GM19455 (cell line): ENCODE data around the gene KCNMB3.
"Not testable (repeated sequence)": the region's sequence is repeated elsewhere in the genome, so short reads cannot be mapped to it uniquely, and the experiment has no call there.

Source experiments
- ATAC-seq: cut with Tn5 transposase; IDR thresholded peaks from one replicate; pipeline ENCODE4 v1.9.1; 2021; ENCODE audit not compliant: unreplicated experiment

KCNMB3 gene, protein sequence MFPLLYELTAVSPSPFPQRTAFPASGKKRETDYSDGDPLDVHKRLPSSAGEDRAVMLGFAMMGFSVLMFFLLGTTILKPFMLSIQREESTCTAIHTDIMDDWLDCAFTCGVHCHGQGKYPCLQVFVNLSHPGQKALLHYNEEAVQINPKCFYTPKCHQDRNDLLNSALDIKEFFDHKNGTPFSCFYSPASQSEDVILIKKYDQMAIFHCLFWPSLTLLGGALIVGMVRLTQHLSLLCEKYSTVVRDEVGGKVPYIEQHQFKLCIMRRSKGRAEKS

DNA sequence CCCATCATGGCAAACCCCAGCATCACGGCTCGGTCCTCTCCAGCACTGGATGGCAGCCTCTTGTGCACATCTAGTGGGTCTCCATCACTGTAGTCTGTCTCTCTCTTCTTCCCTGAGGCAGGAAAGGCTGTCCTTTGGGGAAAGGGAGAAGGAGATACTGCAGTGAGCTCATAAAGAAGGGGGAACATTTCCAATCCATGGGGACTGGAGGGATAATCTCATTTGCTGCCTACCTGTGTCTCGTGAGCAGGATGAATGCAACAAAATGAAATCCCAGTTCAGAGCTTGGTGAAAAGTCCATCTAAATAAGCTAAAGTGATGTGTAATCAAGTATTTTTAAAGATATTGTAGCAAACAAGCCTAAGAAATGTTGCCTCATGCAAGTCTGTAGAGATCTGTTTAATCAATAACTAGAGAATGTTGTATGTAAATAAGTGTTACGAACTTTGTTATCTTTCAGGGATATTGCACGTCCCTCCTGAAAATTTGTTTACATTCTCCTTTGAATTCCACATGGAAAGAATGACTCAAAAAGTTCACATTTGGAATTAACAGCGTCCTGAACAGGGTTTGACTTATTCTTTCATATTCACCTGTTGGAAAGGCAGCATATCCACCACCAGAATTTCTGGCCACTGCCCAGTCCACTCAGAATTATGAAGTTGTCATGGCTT, at the start of gene KCNMB3:
Gene KCNMB3 (minus strand): TSS at position 312 of the 674 bp plus-strand sequence. CDS start 124 bp downstream, at position 188.
- no peak for ATAC-seq

DNA sequence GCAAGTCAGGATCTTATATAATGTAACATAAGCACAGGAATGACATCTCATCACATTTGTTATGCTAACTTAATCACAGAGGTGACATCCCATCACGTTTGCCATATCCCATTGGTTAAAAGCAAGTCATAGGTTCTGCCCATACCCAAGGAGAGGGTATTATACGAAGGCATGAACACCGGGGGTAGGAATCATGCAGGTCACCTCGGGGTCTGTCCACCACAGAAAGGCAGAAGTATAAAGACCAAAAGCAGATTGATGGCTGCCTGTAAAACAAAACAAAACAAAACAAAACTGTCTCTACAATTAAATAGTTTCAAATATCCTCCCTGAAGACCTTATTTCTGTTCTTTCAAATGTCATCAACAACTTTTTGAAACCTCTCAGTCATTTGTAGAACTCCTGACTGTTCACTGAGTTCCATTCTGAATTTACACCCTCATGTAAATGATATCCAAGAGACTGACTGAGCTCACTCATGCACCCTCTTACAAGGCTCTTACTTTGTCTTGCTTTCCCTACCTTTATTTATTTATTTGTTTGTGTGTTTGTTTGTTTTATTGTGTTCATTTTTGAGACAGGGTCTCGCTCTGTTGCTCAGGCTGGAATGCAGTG, 49.2 kb upstream of the KCNMB3 start:
- no peak for ATAC-seq

DNA sequence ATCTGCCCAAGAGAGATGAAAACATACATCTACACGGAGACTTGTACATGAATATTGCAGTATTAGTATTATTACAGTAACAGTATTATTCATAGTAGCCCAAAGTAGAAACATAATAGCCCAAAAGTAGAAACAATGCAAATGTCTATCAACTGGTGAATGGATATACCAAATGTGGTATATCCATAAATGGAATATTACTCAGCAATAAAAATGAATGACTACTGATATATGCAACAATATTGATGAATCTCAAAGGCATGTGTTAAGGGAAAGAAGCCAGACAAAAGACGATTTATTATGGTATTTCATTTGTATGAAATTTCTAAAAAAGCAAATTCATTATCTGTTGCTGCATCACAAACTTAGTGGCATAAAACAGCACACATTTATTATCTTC, 48.4 kb upstream of the KCNMB3 start:
- ATAC-seq: no peak

DNA sequence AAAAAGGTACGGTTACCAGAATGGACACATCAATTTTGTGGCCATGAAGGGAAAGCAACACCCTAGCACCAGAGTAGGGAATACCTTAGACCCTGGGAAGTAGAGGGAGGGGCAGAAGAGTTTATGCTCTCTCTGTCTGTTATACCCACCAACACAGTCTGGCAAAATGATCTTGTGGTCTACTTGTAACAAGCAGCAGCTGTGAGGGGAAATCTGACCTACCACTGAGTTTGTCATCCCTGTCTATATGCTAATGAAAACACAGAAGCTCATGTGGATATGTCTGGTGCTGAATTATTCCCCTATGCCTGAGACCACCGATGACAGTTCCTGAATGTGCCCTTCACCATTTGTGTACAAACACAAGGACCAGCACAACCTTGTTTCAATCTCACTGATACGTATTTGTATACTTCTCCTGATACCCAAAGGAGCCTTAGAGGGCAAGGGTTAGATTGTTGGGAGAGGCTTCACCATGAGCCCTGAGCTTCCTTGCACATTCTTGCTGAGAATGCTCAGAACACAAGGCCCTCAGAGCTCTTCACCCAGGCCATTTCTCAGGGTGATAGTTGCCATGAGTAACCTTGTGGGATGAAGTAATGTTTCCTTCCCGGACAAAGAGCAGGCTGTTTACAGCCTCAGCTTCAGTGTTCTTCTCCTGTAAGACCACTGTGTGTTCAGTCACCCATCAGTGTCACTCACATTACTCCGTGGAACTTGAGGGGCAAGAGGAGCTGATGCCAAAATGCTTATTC, 47.2 kb upstream of the KCNMB3 start:
- no peak for ATAC-seq

DNA sequence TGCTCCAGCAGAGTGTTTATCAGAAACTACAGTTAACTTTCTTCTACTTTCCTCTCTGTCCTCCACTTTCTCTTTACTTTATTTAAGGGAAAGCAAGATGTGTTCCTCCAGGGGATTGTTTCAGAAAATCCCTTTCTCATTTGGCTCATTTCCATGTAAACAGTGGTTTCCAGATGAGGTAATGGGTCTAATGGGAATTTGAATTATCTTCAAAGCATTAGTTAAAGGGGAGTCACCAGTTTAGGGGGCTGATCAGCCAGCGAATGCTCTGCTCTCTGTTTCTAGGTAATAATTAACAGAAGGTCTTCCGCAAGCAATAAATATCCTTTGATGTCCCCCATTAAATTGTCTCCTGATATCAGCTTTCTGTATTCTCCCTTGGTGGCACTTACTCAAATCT, 41.5 kb upstream of the KCNMB3 start:
- no peak for ATAC-seq

DNA sequence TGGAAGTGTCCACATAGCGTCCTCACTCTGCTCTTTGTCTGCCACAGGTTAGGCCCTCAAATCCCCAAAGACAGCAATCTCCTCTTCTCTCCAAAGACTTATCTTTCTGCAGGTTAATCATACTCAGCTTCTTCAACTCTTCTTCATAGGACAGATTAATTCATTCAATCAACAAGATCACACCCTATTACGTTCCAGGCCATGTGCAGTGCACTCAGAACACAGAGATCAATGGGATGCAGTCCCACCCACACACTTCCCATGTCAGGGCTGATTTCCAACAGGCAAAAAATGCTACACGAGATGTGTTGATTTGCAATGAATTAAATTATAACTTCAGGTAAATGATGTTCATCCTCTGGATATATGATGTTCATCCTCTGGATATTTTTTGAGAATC, 38.4 kb upstream of the KCNMB3 start:
- no peak for ATAC-seq

DNA sequence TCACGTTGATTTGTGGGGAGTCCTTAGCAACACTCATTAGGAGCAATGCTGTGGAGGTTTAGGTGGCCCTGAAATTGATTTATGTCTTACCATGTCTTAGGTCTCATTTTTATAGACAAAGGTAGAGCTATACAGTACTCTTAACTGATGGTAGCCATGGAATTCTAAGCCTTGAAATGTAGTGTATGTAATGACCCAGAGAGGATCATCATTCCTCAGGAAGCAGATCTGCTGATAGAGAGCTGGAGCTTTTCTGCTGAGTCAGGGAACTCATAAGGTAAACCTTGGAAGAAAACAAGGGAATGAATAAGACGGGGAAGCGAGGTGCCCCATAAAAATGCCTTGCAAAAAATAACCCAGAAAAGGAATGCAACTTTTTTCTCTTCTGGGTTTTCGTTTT, 37.9 kb upstream of the KCNMB3 start:
- no peak for ATAC-seq

DNA sequence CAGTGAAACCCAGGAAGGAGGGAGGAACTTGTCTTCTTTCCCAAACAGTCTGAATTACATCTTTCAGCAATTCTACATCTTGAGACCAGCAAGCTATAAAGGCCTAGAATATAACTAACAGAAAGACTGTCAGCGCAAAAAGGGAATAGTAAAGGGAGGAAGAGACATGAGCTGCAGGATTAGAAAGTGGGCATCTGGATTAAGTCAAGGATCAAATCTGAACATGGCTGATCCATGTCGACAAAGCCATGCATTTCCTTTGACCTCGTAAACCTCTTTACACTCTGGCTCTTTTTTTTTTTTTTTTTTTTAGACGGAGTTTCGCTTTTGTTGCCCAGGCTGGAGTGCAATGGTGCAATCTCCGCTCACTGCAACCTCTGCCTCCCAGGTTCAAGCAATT, 35.4 kb upstream of the KCNMB3 start:
- no peak for ATAC-seq

DNA sequence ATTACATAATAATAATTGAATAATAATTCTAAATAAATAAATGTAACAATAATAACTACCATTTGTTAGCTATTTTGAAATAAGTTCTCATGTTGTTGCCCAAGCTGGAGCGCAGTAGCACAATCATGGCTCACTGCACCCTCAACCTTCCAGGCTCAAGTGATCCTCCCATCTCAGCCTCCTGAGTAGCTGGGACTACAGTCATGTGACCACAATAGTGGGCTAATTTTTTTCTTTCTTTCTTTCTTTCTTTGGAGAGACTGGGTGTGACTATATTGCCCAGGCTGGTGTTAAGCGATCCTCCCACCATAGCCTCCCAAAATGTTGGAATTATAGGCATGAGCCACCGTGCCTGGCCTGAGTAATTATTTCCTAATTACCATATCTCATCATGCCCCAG, 30.9 kb upstream of the KCNMB3 start:
- no peak for ATAC-seq

DNA sequence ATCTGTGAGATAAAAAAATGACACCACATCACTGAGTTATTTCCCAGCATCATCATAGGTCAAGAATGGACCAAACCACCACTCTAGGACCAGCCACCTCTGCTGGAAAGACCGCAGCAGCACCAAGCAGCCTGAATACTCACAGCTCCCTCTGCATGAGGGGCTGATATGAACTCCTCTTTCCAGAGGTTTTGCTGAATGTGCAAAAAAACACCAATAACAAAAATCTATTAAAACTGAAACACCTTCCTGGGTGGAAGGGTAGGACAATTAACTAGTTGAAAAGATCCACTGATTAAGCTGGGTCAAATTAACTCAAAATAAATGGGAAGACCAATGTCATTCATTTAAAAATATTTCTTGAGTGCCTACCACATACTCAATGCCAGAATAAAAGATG, 28.9 kb upstream of the KCNMB3 start:
- ATAC-seq: no peak

DNA sequence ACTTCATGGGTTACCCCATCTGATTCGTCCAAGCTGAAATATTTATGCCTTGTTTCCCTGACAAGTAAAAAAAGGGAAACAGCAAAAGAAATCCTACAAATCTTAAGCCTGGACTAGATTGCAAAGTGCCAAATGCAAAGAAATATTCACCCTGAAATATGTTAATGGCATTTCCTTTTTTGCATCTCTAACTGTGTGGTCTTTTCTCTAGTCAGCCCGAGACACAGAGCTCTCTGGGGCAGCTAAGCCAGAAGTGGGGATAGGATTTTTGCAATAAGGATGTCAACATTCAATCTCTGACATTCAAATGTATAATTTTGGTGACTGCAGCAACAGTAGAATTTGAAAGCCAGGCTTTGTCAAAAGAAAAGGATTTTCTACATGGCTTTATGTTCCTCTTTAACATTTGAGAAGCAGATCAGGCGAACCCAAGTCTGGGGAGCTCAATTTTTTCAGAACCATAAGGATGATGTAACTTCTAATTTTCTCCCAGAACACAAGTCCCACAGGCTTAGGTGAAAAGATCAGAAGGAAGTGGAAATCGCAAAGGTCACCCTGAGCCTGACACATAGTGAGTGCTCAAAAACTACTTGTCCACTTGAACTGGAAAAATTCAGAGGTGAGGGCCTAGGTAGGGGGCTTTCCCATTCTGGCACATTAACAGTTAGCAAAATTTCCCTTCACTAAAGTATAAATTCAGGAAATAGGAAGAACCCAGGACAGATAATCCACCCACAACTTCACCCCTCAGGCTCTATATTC, 28.2 kb upstream of the KCNMB3 start:
- no peak for ATAC-seq

DNA sequence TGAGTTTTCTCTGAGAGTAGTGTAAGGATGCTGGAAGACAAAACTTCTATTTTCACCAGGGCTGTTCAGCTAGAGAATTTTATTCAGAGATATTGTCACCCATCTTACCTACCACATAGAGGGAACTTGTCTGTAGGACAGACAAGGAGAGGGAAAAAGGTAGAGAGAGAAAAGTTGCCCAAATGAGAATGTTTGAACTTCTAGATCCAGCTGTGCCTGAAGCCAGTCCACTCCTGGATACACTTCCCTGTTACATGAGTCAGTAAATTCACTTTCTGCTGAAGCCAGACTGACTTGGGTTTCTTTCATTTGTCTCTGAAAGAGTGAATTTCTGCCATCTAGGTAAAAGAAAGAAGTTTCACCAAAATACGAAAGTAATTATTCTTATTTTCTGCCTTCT, 27.2 kb upstream of the KCNMB3 start:
- no peak for ATAC-seq

DNA sequence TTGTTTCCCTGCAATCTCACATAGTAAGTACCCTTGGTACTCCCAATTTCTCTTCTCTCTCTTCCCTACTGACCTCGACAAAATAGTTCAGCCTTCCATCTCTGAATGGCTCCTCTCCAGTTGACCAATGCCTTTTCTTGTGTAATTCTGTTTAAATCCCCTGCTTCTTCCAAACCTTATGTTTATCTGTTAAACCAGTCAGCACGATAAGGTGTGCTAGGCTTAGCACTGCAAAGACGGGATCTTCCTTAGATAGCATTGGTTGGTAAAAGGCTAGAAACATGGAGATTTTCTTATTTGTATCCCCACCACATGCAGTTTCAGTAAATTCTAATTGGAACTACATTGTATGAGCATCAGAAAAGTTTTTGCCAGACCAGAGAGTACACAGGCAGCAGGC, 25.8 kb upstream of the KCNMB3 start:
- ATAC-seq: no peak

DNA sequence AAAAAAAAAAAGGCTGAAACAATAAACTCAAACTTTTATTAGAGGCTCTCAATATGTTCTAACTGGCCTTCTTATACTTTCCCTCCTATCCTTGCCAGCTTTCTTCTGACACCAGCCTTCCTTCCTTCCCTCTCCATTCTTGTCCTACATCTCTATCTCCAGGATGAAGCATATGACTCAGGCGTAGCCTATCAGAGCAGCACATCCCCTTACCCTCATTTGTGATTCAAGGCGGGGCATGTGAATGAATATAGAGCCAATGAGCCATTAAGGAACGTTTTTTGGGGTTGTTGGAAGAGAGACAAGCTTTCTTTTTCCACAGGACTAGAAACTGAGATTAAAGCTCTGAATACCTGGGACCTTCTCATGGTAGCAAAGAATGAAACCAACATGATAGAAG, 25.1 kb upstream of the KCNMB3 start:
- no peak for ATAC-seq

DNA sequence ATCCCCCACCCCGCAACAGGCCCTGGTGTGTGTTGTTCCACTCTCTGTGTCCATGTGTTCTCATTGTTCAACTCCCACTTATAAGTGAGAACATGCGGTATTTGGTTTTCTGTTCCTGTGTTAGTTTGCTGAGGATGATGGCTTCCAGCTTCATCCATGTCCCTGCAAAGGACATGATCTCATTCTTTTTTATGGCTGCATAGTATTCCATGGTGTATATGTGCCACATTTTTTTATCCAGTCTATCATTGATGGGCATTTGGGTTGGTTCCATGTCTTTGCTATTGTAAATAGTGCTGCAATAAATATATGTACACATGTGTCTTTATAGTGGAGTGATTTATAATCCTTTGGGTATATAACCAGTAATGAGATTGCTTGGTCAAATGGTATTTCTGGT, 23.5 kb upstream of the KCNMB3 start:
- not testable (repeated sequence) for ATAC-seq

DNA sequence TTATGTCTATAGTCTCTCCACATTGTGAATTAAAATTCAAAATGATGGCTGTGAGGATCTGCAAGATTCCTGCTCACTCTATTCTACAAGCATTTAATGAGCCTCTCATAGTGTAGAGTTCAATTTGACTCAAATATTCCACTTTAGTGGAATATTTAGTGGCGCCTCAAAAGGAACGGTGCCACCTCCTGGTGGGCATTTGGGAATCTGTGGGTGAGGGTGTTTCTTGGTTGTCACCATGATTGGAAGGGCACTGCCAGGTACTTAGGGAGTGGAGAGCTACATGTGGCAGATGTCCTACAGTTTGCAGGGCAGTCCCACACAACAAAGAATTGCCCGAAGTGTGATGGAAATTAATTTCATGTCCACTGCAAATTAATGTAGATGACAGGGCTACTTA, 21.5 kb upstream of the KCNMB3 start:
- no peak for ATAC-seq

DNA sequence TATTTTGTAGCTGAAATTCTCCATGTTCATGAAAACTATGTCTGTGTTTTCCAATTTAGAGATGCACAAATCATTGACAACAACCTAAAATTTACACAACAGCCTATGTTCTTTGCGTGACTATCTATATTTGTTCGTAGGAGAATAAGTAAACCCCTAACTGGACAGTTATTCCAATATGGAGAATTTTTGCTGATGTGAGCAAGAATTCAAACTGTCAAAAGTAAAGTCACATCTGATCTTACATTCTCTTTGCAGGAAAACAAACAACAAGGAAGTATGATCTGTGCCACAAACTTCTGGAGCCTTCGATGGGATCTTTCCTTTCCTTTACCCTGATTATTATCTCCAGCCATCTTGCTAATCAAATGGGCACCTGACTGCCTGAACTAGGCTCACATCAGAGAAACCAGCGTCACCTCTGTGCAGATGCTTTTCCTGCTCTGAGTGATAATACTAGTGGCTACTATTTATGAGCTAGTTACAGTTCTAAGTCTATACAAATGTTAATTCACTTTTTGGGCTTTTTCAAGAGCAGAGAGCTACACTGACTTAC, 18.3 kb upstream of the KCNMB3 start:
- ATAC-seq: no peak

DNA sequence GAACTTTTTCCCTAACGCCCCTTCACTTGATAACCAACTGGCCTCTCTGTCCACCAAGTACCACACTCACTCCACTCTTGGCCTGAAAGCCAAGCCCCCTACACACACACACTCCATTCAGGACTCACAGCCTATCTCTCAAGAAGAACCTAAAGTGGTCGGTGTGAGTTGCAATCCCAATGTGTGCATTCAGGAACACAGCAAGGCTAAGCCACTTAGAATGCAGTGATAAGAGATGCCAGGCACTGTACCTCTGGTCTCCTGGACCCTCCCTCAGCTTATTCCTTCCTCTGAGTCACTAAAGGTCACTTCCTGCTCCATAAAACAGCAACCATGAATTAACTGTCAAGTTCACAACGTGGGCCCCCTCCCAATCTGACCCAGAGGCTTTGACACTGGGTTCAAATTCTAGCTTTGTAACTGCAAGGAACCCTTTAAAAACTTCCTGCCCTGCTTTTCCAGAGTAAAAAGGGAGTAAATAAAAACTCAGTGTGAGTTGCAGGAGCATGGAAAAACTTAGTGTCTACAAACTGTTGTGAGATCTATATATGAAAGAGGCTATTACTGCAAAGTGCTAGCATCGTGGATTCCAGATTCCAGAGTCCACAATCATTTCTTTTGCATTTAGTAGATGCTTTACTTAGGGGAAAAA, 17.6 kb upstream of the KCNMB3 start:
- ATAC-seq: no peak

DNA sequence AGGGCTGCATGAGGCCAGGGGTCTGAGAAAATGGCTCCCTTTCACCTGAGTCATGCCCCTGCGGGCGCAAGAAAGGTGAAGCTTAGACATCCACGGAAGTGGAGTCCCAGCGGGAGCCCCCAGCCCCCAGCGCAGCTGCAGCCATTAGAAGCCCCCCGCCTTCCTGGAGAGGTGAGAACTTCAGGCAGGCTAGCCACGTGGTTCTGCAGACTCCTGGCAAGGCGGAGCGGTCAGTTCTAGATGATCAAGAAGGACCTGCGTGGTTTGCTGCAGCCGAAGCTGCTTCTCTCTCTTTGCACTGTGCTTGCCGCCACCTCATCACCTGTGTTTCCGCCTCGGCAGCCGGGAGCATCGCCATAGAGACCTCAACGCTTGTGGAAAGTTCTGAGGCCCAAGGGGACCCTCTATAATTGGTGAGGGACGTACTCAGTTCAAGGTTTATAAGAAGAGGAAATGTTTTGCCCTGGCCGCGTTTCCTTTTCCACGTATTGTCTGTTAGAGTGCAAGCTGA, 15.8 kb upstream of the KCNMB3 start:
- ATAC-seq: no peak

DNA sequence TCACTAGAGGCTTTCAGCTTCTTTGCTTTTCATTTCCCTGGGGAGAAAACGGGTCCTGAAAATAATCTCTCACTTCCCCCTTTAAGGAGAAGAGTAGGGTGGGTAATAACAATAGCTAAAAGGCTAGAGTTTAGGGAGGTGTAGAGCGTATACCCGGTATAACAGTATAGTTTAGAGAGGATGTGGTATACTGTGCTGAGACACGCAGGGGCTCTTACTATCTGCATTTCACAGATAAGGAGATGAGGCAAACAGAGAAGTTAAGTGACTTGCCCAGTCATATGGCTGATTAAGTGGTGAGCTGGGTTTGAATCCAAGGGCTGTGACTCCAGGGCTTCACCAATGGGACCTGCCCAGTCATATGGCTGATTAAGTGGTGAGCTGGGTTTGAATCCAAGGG, 15.0 kb upstream of the KCNMB3 start:
- no peak for ATAC-seq
